ENCODE measurements around the gene RRAGD.
A peak's percentile ranks its signal among the peaks of the same experiment; 100 is the strongest.

DNA sequence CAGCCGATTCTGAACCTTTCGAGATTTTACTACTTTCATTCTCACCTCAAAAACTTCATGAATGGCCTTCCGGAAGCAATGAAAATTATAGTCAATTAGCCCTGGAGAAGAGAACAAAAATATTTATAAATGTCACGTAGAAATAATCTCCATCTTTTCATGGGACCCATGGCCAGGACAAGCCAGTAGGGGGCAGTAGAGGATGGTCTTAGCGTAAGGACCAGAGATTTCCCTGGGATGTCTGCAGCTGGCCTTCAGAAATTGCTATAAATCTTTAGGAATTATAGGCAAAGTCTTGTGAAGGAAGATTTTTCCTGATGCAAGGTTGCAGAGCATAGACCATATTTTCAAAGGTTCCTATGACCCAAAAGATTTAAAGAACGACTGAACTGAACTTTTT lies 44.0 kb downstream of the RRAGD start:
- TF ChIP-seq, protein P1, sequence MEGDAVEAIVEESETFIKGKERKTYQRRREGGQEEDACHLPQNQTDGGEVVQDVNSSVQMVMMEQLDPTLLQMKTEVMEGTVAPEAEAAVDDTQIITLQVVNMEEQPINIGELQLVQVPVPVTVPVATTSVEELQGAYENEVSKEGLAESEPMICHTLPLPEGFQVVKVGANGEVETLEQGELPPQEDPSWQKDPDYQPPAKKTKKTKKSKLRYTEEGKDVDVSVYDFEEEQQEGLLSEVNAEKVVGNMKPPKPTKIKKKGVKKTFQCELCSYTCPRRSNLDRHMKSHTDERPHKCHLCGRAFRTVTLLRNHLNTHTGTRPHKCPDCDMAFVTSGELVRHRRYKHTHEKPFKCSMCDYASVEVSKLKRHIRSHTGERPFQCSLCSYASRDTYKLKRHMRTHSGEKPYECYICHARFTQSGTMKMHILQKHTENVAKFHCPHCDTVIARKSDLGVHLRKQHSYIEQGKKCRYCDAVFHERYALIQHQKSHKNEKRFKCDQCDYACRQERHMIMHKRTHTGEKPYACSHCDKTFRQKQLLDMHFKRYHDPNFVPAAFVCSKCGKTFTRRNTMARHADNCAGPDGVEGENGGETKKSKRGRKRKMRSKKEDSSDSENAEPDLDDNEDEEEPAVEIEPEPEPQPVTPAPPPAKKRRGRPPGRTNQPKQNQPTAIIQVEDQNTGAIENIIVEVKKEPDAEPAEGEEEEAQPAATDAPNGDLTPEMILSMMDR (IDR thresholded peaks at IDR 0.05): peak; percentile 53 to 78 (median 63)
- TF ChIP-seq POLR2A (IDR thresholded peaks at IDR 0.05): no peak
